GM18519 (cell line): ENCODE results near the gene NUP37.

Experiments used
- ATAC-seq: cut with Tn5 transposase; IDR thresholded peaks from one replicate; pipeline ENCODE4 v1.9.1; 2021; ENCODE audit warnings: mild to moderate bottlenecking, moderate library complexity; ENCODE audit not compliant: unreplicated experiment, low FRiP score

NUP37 gene

GRCh38 chr12:102033991-102034745, 85.7 kb downstream of the NUP37 start:
- ATAC-seq: no peak

GRCh38 chr12:102031852-102032251, 88.1 kb downstream of the NUP37 start:
- ATAC-seq: no peak

- ATAC-seq: no peak
Observed at GRCh38 chr12:102029141-102029540, 90.8 kb downstream of the NUP37 start.

- no peak for ATAC-seq
Observed at GRCh38 chr12:102026728-102027127, 93.2 kb downstream of the NUP37 start.

GRCh38 chr12:102024765-102025164, 95.1 kb downstream of the NUP37 start:
- no peak for ATAC-seq

GRCh38 chr12:102023343-102023930, 96.5 kb downstream of the NUP37 start:
- no peak for ATAC-seq
